ENCODE measurements around the gene RAPGEFL1. TPM values are rescaled to one million over a fixed set of nuclear protein-coding genes. Genes with fewer than 3 reads are reported as not detected.

The RAPGEFL1 gene
- total and polyA plus RNA-seq, 2 donors (not counting 1 experiment from before 2014, with no cell fraction given): 3.0 to 5.6 TPM

- Mint-ChIP-seq H3K27ac (no peak overlapping the region), H3K9me3 (ENCODE audit: insufficient read depth) (no peaks in the 10 kb centered on the region)
- 100% methylated on average over 1 of the region's 1 CpG for WGBS (ENCODE audit: insufficient coverage)
Observed at GRCh38 chr17:40174514-40174913, 2.8 kb upstream of the RAPGEFL1 start.

More at GRCh38 chr17:40174514-40174913, 2.8 kb upstream of the RAPGEFL1 start:
- Histone ChIP-seq H3K9ac (ENCODE audit: low read length) (no peak overlapping the region), H2AFZ (ENCODE audit: insufficient read depth, low read depth, low read length, poor library complexity, severe bottlenecking) (no peak overlapping the region), H3K27me3 (replicated peaks in 1 of 4; ENCODE audit: control extremely low read depth in 1 of 4, control insufficient read depth in 3 of 4, insufficient read depth in 4 of 4, low read length in 3 of 4) (peaks cover 0 to 7% (median 2%) of the 10 kb centered on the region in 4 experiments), H3K4me1 (ENCODE audit: control insufficient read depth in 2 of 2, insufficient read depth in 2 of 2, low read length in 2 of 2) (peaks cover 17% of the 10 kb centered on the region in 2 donors), H3K36me3 (replicated peaks in 1 of 2; ENCODE audit: control extremely low read depth in 1 of 2, control insufficient read depth in 1 of 2, extremely low read depth in 1 of 2, insufficient read depth in 2 of 2, low read length in 1 of 2) (peaks cover 0 to 36% of the 10 kb centered on the region in 2 experiments), H3K27ac (ENCODE audit: low read length in 2 of 2) (no peak overlapping the region), H3K79me2 (ENCODE audit: control insufficient read depth, insufficient read depth, low read length) (peaks cover 5% of the 10 kb centered on the region), H4K20me1 (ENCODE audit: control insufficient read depth, insufficient read depth, low read length, poor library complexity, severe bottlenecking) (peaks cover 11% of the 10 kb centered on the region), H3K4me2 (replicated peaks; ENCODE audit: low read depth, low read length, poor library complexity, severe bottlenecking) (no peak overlapping the region), H3K9me3 (ENCODE audit: control extremely low read depth in 1 of 3, control insufficient read depth in 2 of 3, insufficient read depth in 1 of 3, low read length in 2 of 3) (no peaks in the 10 kb centered on the region), H3K4me3 (ENCODE audit: control extremely low read depth in 1 of 5, extremely low read depth in 1 of 5, insufficient read depth in 1 of 5, low read depth in 2 of 5, low read length in 4 of 5) (no peak overlapping the region)
- ATAC-seq (ENCODE audit: low read depth) (no peak), DNase-seq (no peak)
- no peaks in the 10 kb centered on the region for H3K27me3 Mint-ChIP-seq
- TF ChIP-seq EZH2 (IDR thresholded peaks at IDR 0.05; ENCODE audit: borderline replicate concordance, insufficient read depth, low read depth, low read length, poor library complexity, severe bottlenecking): no peak
- no peak for TF ChIP-seq CTCF (IDR thresholded peaks at IDR 0.05)
- H3K4me1 Mint-ChIP-seq: peaks cover 11% of the 10 kb centered on the region
- no peak overlapping the region for H3K4me3 Mint-ChIP-seq
- intact Hi-C loops (cut with micrococcal nuclease): no loop called here
- CTCF ChIA-PET: interaction anchor here (0.6 to 4.7 kb wide), 5 partner anchors 12 to 145 kb away, joined by 3 to 30 read pairs (median 7); no protein-coding TSS in a partner anchor
- POLR2A ChIA-PET: no interaction called here
